Measurements from ENCODE around the gene SPATS1. TPM values are rescaled to one million over a fixed set of nuclear protein-coding genes. Genes with fewer than 3 reads are reported as not detected.

SPATS1 gene
- total and polyA plus RNA-seq, 2 of the 13 experiments (the other 11 are each of a cell fraction or from before 2014, with no cell fraction given), result not detected

DNA sequence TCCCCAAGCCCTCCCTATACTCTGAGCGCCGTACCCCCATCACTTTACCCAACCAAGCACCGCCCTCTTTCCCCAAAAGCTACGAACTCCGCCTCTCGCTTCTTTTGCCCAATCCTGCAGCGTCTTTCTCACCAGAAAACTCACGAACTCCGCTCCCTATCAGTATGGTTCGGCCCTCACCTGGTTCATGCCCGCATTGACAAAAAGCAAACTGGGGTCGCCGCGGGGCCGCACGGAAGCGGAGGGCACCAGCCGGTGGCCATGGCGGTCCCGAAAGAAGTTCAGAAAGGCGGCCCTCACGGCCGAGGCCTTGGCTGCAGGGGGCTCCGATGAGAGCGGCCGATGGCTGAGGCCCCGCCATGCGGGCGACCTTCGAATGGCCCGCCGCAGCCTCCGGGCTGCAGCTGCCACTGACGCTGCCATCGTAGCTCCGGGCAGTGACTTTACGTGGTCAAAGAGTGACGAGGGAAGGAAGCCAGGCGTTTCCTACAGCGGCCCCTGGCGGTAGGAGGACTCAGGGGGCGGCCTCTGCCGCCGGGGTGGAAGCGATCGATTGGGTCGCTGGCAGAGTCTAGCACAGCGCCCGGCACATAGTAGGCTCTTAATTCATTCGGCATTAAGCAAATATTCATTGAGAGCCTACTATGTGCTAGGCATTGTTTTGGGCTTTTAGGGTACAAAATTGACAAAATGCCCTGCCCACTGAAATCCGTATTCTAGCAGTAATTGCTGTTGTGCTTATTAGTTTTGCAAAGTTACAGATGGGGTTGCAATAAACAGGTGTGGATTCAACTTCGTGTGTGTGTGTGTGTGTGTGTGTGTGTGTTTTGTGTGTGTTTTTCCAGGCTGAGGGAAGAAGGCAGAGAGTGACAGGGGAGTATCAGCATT lies 29.3 kb upstream of the SPATS1 start, which contains the start of gene AARS2 (continued):
- TF ChIP-seq ETV5 (CRISPR knock-in tag; IDR thresholded peaks at IDR 0.05; ENCODE audit: borderline replicate concordance) (peak; percentile 88), ZNF180 (CRISPR knock-in tag; IDR thresholded peaks at IDR 0.05; ENCODE audit: borderline replicate concordance, low read depth) (peak; percentile 92), ZNF792 (CRISPR knock-in tag; IDR thresholded peaks at IDR 0.05) (peak; percentile 95; the same call in 1 of the 2 replicates), KLF15 (CRISPR knock-in tag; IDR thresholded peaks at IDR 0.05; ENCODE audit: borderline replicate concordance) (peak; percentile 64; the same call in 1 of the 2 replicates), ZBTB1 (CRISPR knock-in tag; IDR thresholded peaks at IDR 0.05; ENCODE audit: borderline replicate concordance) (no peak), ZNF333 (CRISPR knock-in tag; IDR thresholded peaks at IDR 0.05; ENCODE audit: borderline replicate concordance) (peak; percentile 89; the same call in 1 of the 2 replicates), TERF1 (CRISPR knock-in tag; IDR thresholded peaks at IDR 0.05) (no peak), PHF20 (CRISPR knock-in tag; IDR thresholded peaks at IDR 0.05) (peak; percentile 94), ZSCAN21 (CRISPR knock-in tag; IDR thresholded peaks at IDR 0.05; ENCODE audit: borderline replicate concordance) (peak; percentile 95), ZNF883 (CRISPR knock-in tag; IDR thresholded peaks at IDR 0.05; ENCODE audit: not compliant biosample characterization) (peak; percentile 92), ZNF33A (CRISPR knock-in tag; IDR thresholded peaks at IDR 0.05; ENCODE audit: borderline replicate concordance) (peak; percentile 74; the same call in 1 of the 2 replicates), ZSCAN29 (CRISPR knock-in tag; conservative IDR thresholded peaks at IDR 0.05) (peak; percentile 72; the same call in 1 of the 2 replicates), PITX1 (CRISPR knock-in tag; IDR thresholded peaks at IDR 0.05) (peak; percentile 91), ZNF800 (CRISPR knock-in tag; IDR thresholded peaks at IDR 0.05) (no peak; the same call in none of the 2 replicates), CERS6 (CRISPR knock-in tag; IDR thresholded peaks at IDR 0.05) (peak; percentile 52; the same call in 1 of the 2 replicates)
- TF ChIP-seq, protein P1, sequence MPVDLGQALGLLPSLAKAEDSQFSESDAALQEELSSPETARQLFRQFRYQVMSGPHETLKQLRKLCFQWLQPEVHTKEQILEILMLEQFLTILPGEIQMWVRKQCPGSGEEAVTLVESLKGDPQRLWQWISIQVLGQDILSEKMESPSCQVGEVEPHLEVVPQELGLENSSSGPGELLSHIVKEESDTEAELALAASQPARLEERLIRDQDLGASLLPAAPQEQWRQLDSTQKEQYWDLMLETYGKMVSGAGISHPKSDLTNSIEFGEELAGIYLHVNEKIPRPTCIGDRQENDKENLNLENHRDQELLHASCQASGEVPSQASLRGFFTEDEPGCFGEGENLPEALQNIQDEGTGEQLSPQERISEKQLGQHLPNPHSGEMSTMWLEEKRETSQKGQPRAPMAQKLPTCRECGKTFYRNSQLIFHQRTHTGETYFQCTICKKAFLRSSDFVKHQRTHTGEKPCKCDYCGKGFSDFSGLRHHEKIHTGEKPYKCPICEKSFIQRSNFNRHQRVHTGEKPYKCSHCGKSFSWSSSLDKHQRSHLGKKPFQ (CRISPR knock-in tag; IDR thresholded peaks at IDR 0.05; ENCODE audit: insufficient replicate concordance), result peak; percentile 72
- TF ChIP-seq, protein P2, sequence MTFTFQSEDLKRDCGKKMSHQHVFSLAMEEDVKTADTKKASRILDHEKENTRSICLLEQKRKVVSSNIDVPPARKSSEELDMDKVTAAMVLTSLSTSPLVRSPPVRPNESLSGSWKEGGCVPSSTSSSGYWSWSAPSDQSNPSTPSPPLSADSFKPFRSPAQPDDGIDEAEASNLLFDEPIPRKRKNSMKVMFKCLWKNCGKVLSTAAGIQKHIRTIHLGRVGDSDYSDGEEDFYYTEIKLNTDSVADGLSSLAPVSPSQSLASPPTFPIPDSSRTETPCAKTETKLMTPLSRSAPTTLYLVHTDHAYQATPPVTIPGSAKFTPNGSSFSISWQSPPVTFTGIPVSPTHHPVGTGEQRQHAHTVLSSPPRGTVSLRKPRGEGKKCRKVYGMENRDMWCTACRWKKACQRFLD (CRISPR knock-in tag; IDR thresholded peaks at IDR 0.05; ENCODE audit: borderline replicate concordance), result peak; percentile 91
- TF ChIP-seq, protein P3, sequence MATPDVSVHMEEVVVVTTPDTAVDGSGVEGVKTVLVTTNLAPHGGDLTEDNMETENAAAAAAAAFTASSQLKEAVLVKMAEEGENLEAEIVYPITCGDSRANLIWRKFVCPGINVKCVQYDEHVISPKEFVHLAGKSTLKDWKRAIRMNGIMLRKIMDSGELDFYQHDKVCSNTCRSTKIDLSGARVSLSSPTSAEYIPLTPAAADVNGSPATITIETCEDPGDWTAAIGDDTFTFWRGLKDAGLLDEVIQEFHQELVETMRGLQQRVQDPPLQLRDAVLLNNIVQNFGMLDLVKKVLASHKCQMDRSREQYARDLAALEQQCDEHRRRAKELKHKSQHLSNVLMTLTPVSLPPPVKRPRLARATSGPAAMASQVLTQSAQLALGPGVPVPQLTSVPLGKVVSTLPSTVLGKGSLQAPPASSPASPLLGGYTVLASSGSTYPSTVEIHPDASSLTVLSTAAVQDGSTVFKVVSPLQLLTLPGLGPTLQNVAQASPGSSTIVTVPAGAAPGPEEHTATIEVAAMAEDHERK (CRISPR knock-in tag; IDR thresholded peaks at IDR 0.05; ENCODE audit: low read depth), result peak; percentile 93

Measured in HepG2 (cell line).